ENCODE results near the gene NTN1. TPM values are rescaled to one million over a fixed set of nuclear protein-coding genes. Genes with fewer than 3 reads are reported as not detected.

Gene NTN1
- total and polyA plus RNA-seq, 3 donors from 2014 or later, result 4.8 to 8.8 (median 7.6) TPM

GRCh38 chr17:9138161-9138717, 116.9 kb downstream of the NTN1 start:
- 75 to 77% methylated on average over 16 to 17 of the region's 17 CpGs for WGBS, 2 donors
- no peak for DNase-seq
- no peak overlapping the region for H3K4me3 ChIP-seq
- peaks cover 6% of the 10 kb centered on the region for H3K4me1 ChIP-seq
- no peak for TF ChIP-seq CTCF (IDR thresholded peaks at IDR 0.05)
- TF ChIP-seq POLR2A (IDR thresholded peaks at IDR 0.05), result no peak
- no peaks in the 10 kb centered on the region for H3K9me3 ChIP-seq
- H3K36me3 ChIP-seq (ENCODE audit: low read depth, missing control alignments), result no peaks in the 10 kb centered on the region
- H3K27me3 ChIP-seq, result no peaks in the 10 kb centered on the region
- no peak overlapping the region for H3K27ac ChIP-seq
- intact Hi-C loops (cut with DNase I; ENCODE audit: low total_unique reads), result no loop called here

GRCh38 chr17:9139695-9140094, 118.4 kb downstream of the NTN1 start:
- H3K4me1 ChIP-seq, result peaks cover 6% of the 10 kb centered on the region
- no peaks in the 10 kb centered on the region for H3K36me3 ChIP-seq (ENCODE audit: low read depth, missing control alignments)
- 71 to 74% methylated on average over 2 of the region's 2 CpGs for WGBS, 2 donors
- no peaks in the 10 kb centered on the region for H3K27me3 ChIP-seq
- TF ChIP-seq CTCF (IDR thresholded peaks at IDR 0.05) (no peak), POLR2A (IDR thresholded peaks at IDR 0.05) (no peak)
- H3K27ac ChIP-seq, result no peak overlapping the region
- H3K9me3 ChIP-seq, result no peaks in the 10 kb centered on the region
- DNase-seq, result no peak
- intact Hi-C loops (cut with DNase I; ENCODE audit: low total_unique reads), result no loop called here
- H3K4me3 ChIP-seq, result no peak overlapping the region

GRCh38 chr17:9140550-9141424, 119.5 kb downstream of the NTN1 start:
- no peaks in the 10 kb centered on the region for H3K27me3 ChIP-seq
- no peak for DNase-seq
- no peaks in the 10 kb centered on the region for H3K36me3 ChIP-seq (ENCODE audit: low read depth, missing control alignments)
- TF ChIP-seq CTCF (IDR thresholded peaks at IDR 0.05) (no peak), POLR2A (IDR thresholded peaks at IDR 0.05) (no peak)
- intact Hi-C loops (cut with DNase I; ENCODE audit: low total_unique reads), result no loop called here
- H3K4me1 ChIP-seq, result peaks cover 6% of the 10 kb centered on the region
- 66 to 69% methylated on average over 13 of the region's 13 CpGs for WGBS, 2 donors
- H3K9me3 ChIP-seq, result no peaks in the 10 kb centered on the region
- no peak overlapping the region for H3K27ac ChIP-seq
- H3K4me3 ChIP-seq, result no peak overlapping the region

- intact Hi-C loops (cut with DNase I; ENCODE audit: low total_unique reads), result no loop called here
- DNase-seq, result no peak
- no peak overlapping the region for H3K27ac ChIP-seq
- H3K36me3 ChIP-seq (ENCODE audit: low read depth, missing control alignments), result no peaks in the 10 kb centered on the region
- no peaks in the 10 kb centered on the region for H3K27me3 ChIP-seq
- H3K4me3 ChIP-seq, result no peak overlapping the region
- peaks cover 6% of the 10 kb centered on the region for H3K4me1 ChIP-seq
- TF ChIP-seq CTCF (IDR thresholded peaks at IDR 0.05) (no peak), POLR2A (IDR thresholded peaks at IDR 0.05) (no peak)
- no peaks in the 10 kb centered on the region for H3K9me3 ChIP-seq
- 86% methylated on average over 4 of the region's 4 CpGs for WGBS, 2 donors
These were observed 120.1 kb downstream of the NTN1 start for GRCh38 chr17:9141425-9141753.

Measured in testis (tissue), 3 donors.